HepG2 (cell line): Measurements from ENCODE around the gene GPR4. TPM values are rescaled to one million over a fixed set of nuclear protein-coding genes. Genes with fewer than 3 reads are reported as not detected.

Source experiments
- ATF7 ChIP-seq, 2 experiments: fragments of 450-650 bp in 1 of 2; sonication (generic) in 1 of 2; formaldehyde crosslinking in 1 of 2; IDR thresholded peaks; 2 replicates each; pipeline versions ENCODE4 v1.4.0 to v1.6.1; 2016 to 2020; ENCODE audit warnings: antibody characterized with exemption in 1 of 2, mild to moderate bottlenecking in 1 of 2, missing genetic modification reagents in 1 of 2
- ELF4 ChIP-seq: sonication (generic); formaldehyde crosslinking; IDR thresholded peaks from 2 replicates; pipeline ENCODE4 v1.5.0; 2020; ENCODE audit warnings: missing genetic modification reagents, mild to moderate bottlenecking, moderate library complexity, borderline replicate concordance
- KLF12 ChIP-seq: sonication (generic); formaldehyde crosslinking; IDR thresholded peaks from 2 replicates; pipeline ENCODE4 v1.4.0; 2020; ENCODE audit warnings: missing genetic modification reagents, borderline replicate concordance
- NCOA2 ChIP-seq: sonication (generic); formaldehyde crosslinking; IDR thresholded peaks from 2 replicates; pipeline ENCODE4 v1.8.0; 2022; ENCODE audit warnings: inconsistent platforms
- RBM22 ChIP-seq: fragments of 200-400 bp; formaldehyde crosslinking; optimal IDR thresholded peaks from 2 replicates; pipeline ENCODE3; 2017; ENCODE audit warnings: mild to moderate bottlenecking, low read length, moderate library complexity
- TMF1 ChIP-seq: sonication (generic); formaldehyde crosslinking; IDR thresholded peaks from 2 replicates; pipeline ENCODE4 v1.8.1; 2022; ENCODE audit warnings: low read depth, missing genetic modification reagents
- ZBTB40 ChIP-seq, 2 experiments: fragments of 450-650 bp in 1 of 2; sonication (generic) in 1 of 2; formaldehyde crosslinking in 1 of 2; IDR thresholded peaks; 2 replicates each; pipeline versions ENCODE4 v1.6.1 to v1.8.0; 2016 to 2022; ENCODE audit warnings: antibody characterized with exemption in 1 of 2, mild to moderate bottlenecking in 1 of 2, missing genetic modification reagents in 1 of 2
- ZIK1 ChIP-seq: sonication (generic); formaldehyde crosslinking; IDR thresholded peaks from 2 replicates; pipeline ENCODE4 v1.5.0; 2020; ENCODE audit warnings: mild to moderate bottlenecking, low read depth, missing genetic modification reagents, borderline replicate concordance
- ZNF24 ChIP-seq: fragments of 450-650 bp; IDR thresholded peaks from 2 replicates; pipeline ENCODE4 v1.6.1; 2017; ENCODE audit warnings: antibody characterized with exemption, mild to moderate bottlenecking
- ZNF383 ChIP-seq: sonication (generic); formaldehyde crosslinking; IDR thresholded peaks from 2 replicates; pipeline ENCODE4 v1.4.0; 2020; ENCODE audit warnings: missing genetic modification reagents, mild to moderate bottlenecking, borderline replicate concordance
- ZNF644 ChIP-seq: IDR thresholded peaks from 2 replicates; pipeline ENCODE4 v1.6.1; 2016; ENCODE audit warnings: low read depth
- polyA plus RNA-seq, 8 experiments: library from polyadenylated mRNA; depleted of rRNA in 3 of 8; stranded (reverse) in 7 of 8; unstranded in 1 of 8; fragments of >200 nt; fragmentation: Illumina TruSeq in 4 of 8; extraction: Trizol in 4 of 8; gene quantifications; 2 replicates each; pipeline versions ENCODE4 v1.2.1 to v1.2.3, GENCODE V29; 2011 to 2016; ENCODE audit warnings: low read depth in 4 of 8, missing spikeins in 1 of 8, mixed read lengths in 1 of 8; ENCODE audit not compliant: insufficient read depth in 1 of 8
- total RNA-seq, 5 experiments: library from RNA; depleted of rRNA; stranded (reverse); fragments of >200 nt; fragmentation: Illumina TruSeq; extraction: Trizol; gene quantifications; 2 replicates each; pipeline ENCODE4 v1.2.3, GENCODE V29; 2016; ENCODE audit warnings: low read depth in 1 of 5
- TF ChIP-seq, protein P1 (sequence below): sonication (generic); formaldehyde crosslinking; IDR thresholded peaks from 2 replicates; pipeline ENCODE4 v1.5.0; 2020; ENCODE audit warnings: missing genetic modification reagents
- TF ChIP-seq, protein P2 (sequence below): sonication (generic); formaldehyde crosslinking; conservative IDR thresholded peaks from 2 replicates; pipeline ENCODE4 v1.4.0; 2020; ENCODE audit warnings: missing genetic modification reagents

Gene GPR4
- total and polyA plus RNA-seq, 2 of the 13 experiments (the other 11 are each of a cell fraction or from before 2014, with no cell fraction given): 0.15 TPM; not detected in 1

GRCh38 chr19:45577111-45577905 lies 24.7 kb downstream of the GPR4 start (continued):
- no peak for TF ChIP-seq ZNF24
- TF ChIP-seq NCOA2 (CRISPR knock-in tag): 0 out of 2 replicates have a peak, but pooled peaks have one; percentile 27
- no peak for TF ChIP-seq ZIK1 (CRISPR knock-in tag)
- TF ChIP-seq TMF1 (CRISPR knock-in tag): no peak
- no peak for TF ChIP-seq ZNF383 (CRISPR knock-in tag)
- TF ChIP-seq ZNF644 (CRISPR knock-in tag): no peak
- TF ChIP-seq ATF7 (IDR thresholded peaks at IDR 0.05): no peak
- no peak for TF ChIP-seq ATF7 (CRISPR knock-in tag; IDR thresholded peaks at IDR 0.05)
- TF ChIP-seq, protein P1, sequence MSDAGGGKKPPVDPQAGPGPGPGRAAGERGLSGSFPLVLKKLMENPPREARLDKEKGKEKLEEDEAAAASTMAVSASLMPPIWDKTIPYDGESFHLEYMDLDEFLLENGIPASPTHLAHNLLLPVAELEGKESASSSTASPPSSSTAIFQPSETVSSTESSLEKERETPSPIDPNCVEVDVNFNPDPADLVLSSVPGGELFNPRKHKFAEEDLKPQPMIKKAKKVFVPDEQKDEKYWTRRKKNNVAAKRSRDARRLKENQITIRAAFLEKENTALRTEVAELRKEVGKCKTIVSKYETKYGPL (CRISPR knock-in tag): no peak
- TF ChIP-seq ELF4 (CRISPR knock-in tag): no peak
- TF ChIP-seq ZBTB40 (IDR thresholded peaks at IDR 0.05): no peak
- no peak; the same call in 1 of the 2 replicates for TF ChIP-seq ZBTB40 (CRISPR knock-in tag; IDR thresholded peaks at IDR 0.05)
- TF ChIP-seq KLF12 (CRISPR knock-in tag): no peak
- TF ChIP-seq, protein P2, sequence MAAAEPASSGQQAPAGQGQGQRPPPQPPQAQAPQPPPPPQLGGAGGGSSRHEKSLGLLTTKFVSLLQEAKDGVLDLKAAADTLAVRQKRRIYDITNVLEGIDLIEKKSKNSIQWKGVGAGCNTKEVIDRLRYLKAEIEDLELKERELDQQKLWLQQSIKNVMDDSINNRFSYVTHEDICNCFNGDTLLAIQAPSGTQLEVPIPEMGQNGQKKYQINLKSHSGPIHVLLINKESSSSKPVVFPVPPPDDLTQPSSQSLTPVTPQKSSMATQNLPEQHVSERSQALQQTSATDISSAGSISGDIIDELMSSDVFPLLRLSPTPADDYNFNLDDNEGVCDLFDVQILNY (CRISPR knock-in tag): no peak
- no peak for TF ChIP-seq RBM22
- TF ChIP-seq, all 625 proteins: peak for 108
